IPS-NIHi7 (cell line): ENCODE results near the gene DNAJB13.

ENCODE experiments used
- DNase-seq: peaks from one replicate; pipeline ENCODE4 v3.0.0; 2012; ENCODE audit warnings: mixed read lengths; ENCODE audit errors: extremely low spot score

The DNAJB13 gene

GRCh38 chr11:73951797-73952196 is 971 bp downstream of the DNAJB13 start:
- no peak for DNase-seq

GRCh38 chr11:73956876-73957653 is 6.2 kb downstream of the DNAJB13 start:
- no peak for DNase-seq

DNA sequence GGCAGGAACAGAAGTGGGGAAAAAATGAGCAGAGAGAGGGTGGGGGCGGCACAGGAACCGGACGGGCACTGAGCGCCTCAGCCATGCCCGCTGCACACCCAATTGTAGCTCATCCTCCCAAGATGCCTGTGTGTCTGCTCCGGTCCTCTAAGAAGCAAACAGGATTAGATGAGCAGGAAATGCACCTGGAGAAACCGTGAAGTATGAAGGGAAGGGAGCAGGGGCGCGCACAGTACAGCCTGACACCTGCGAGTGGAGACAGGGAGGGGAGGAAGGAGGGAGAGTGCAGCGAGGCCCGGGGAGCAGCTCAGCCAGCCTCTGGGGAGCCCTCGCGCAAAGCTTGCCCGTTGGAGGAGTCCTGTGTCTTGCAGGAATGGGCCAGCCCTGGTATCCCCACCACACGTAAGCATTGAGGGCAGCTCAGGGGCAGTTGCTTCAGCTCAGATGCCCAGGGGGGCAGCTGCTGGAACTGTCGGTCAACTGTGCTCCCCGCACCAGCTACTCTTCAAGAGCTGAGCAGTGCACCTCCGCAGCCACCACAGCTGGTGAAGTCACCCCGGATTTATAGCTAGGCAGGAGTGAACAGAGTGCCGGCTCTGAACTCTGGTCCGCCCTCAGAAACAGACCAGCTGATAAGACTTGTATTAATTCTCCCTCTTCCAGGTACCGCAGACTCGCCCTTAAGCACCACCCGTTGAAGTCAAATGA is 7.0 kb downstream of the DNAJB13 start:
- DNase-seq = no peak

DNA sequence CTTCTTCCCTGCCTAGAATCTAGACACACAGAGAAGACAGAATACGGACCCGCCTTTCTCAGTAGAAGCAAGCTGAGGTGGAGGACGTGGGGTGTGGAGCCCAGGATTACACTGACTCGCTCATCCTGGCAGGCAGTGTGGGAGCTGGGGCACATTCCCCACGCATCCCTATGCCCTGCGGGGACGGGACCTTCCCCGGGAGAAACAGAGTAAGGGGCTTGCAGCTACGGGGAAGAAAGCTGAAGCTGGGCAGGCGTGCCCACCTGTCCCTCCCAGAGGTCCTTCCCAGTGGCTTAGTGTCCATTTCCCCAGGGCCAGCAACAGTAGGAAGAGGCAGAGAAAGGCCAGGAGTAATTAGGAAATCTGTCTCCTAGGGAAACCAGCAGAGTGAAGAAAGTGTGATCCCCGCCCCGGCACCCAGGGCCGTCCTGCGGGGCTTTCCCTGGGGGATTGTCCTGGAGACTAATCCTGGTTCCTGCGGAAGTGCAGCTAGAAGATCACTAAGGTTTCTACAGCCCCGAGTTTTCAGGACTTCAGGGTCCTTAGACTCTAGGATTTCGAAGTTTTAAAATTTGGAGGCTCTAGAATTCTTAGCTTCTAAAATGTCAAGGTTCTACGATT is 7.8 kb downstream of the DNAJB13 start:
- no peak for DNase-seq

DNA sequence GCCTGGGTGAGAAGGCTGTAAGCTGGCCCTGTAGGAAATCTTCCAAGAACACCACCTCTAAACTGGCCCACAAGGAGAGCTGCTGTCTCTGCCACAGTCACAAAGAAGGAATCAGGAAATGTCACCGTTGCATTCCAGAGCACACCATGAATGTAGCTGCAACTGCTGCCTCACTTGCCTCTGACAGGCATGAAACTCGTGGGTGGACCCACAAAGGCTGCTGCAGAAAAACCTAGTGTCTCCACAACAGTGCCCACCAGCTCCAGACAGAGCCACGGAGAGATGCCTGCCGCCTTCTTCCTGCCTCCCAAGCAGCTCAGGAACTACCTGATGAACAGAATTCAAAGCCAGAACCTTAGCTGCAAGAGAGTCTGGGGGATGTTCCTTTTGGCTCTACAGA is 10.5 kb downstream of the DNAJB13 start:
- no peak for DNase-seq

GRCh38 chr11:73962101-73962705 is 11.4 kb downstream of the DNAJB13 start:
- no peak for DNase-seq

DNA sequence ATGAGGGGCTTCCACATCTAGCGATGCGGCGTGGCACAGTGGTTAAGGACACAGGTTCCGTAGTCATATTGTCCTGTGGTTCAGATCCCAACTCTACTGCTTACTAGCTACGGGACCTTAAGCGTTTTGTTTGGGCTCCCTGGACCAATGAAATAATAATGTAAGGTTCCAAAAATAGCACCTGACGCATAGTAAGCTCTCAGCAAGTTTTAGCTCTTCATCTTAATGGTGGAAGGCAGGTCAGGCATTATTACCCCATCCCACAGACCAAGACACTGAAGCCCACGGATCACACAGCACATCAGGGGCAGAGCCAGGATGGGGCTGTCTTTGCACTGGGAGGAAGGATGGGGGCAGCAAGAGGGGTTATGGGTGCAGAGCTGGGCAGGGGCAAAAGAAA is 13.0 kb downstream of the DNAJB13 start:
- DNase-seq = no peak

GRCh38 chr11:73965076-73965763 is 14.4 kb downstream of the DNAJB13 start:
- no peak for DNase-seq

DNA sequence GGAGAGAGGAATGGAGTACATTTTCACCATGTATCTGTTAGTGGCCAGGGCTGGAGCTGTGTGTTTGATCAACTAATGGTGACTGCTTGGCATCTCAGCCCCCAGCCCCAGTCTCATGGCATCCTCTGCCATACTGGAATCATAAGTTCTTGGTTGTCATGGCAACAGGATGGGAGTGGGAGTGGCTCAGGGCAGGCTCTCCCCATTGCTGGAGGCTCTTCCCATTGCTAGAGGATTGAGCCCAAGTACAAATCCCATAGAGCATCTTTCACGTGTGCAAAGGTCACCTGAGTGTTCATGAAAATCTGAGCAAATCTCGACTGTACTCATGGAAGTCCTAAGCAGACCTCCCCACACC is 14.9 kb downstream of the DNAJB13 start:
- DNase-seq = no peak

DNA sequence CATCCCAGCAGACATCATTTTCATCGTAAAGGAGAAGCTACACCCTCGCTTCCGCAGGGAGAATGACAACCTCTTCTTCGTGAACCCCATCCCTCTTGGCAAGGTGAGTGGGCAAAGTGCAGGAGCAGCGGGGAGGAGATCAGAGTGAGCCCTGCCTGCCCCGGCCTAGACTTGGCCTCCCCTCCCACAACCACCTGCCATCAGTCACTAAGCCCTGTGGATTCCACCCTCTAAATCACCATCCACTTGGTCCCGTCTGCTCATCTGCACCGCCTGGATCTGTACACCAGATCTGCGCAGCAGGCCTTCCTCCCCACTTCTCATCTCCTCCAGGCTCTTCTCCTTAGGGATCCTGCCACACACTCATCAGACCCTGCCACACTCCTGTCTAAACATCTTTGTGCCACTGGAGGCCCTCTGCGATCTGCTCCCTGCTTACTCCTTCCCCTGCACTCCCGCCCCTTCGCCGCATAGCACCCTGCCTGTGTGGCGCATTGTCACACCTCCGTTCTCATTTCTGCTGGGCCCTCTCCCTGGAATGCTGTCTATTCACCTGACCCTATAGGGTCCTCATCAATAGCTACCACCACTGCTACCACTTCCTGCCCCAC is 17.6 kb downstream of the DNAJB13 start:
- no peak for DNase-seq

DNA sequence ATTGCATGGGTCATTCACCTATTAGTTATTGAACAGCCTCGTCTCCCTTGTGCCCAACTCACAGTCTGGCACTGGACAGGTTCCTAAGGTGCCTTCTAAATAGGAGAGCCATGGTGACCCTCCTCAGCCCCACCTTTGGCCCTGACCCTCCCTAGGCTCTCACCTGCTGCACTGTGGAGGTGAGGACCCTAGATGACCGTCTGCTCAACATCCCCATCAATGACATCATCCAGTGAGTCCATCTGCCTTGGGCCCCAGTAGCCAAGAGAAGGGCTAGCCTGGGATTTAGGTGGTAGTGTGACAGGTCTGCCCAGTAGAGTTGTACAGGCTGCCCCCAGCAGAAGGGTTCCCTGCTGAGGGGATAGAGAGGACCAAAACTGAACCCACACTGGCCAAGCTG is 18.3 kb downstream of the DNAJB13 start:
- no peak for DNase-seq

- DNase-seq = no peak
These were observed 19.4 kb downstream of the DNAJB13 start for GRCh38 chr11:73969991-73970800.

- no peak for DNase-seq
These were observed 20.4 kb downstream of the DNAJB13 start for GRCh38 chr11:73971175-73971719.

- DNase-seq = no peak
These were observed 21.4 kb downstream of the DNAJB13 start for GRCh38 chr11:73972187-73972586.

DNA sequence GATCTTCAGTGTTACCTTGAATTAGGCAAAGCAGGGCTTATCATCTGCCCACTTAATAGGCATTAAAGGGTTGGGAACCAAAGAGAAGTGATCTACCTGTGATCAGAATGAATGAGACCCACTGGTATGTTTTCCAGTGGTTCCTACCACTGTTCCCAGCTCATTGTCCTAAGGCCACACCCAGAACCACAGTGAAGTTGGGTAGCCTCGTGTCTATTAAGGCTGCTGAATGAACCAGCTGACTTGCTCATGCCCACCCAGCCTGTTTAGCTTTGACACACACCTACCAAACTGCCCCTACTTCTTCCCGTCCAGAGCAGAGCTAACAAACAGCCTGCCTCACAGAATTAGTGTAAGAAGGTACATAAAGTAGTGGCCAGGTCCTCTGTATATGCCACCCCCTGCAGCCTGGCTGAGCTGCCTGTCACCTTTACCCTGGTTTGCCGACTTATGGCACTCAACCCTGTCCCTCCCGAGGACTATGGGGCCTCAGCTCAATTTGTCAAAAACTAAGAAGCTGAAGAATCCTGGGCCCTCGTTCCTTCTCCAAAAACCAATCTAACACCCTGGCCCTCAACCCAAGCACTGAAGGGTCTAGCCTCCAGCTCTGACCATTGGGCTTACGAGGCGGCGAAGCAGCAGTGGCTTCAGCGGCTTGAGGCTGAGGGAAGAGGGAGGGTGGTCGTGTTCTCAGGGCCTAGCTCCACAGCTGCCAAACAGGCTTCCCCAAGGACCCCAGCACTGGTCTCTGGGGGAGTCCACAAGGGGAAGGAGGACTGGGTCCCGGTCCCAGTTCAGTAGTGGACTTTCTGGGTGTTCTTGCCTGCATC is 22.0 kb downstream of the DNAJB13 start:
- DNase-seq = no peak

DNA sequence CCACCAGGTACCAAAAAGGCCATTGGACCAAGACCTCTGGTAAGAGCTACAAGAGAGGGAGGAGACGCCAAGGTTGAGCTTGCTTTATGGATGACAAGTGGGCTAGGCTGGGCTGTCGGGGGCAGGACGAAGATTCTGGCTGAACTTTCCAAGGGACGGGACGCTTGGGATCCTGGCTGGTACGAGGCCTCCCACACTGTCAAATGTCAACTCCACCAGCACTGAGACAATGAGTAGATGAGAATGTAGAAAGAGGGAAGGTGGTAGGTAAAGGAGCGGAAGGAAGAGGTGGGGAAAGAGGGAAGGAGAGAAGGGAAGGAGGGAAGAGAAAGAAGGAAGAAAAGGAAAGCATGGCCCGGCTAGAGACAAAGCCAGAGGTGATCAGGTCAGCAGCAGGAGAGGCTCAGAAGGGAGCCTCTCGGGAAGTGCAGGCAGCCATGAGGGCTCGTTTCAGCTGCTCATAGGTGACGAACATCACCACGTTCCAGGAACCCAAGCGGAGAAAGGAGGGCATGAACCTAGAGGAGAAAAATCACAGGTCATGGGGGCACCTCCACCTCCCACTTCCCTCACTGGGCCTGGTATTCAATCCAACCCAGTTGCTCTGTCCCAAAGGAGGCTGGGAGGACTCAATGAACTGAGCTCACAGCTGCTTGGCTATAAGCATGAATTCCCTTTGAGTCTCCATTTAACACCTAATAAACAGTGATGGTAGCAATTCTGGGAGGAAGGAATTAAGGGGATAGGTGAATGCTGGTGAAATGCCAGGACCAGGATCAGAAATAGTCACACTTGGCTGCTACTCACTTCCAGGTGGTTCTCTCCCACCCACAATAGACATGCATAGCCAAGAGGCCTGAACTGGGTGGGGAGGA is 24.0 kb downstream of the DNAJB13 start:
- DNase-seq = no peak

DNA sequence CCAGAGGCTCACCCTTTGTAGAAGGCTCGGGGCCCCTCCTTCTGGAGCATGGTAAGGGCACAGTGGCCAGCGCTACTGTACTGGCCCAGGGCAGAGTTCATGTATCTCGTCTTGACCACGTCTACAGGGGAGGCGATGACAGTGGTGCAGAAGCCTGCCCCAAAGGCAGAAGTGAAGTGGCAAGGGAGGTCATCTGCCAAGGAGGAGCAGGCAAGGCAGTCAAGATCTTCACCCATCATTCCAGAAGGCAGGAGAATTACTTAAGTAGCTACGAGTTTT is 24.6 kb downstream of the DNAJB13 start:
- DNase-seq = no peak

DNA sequence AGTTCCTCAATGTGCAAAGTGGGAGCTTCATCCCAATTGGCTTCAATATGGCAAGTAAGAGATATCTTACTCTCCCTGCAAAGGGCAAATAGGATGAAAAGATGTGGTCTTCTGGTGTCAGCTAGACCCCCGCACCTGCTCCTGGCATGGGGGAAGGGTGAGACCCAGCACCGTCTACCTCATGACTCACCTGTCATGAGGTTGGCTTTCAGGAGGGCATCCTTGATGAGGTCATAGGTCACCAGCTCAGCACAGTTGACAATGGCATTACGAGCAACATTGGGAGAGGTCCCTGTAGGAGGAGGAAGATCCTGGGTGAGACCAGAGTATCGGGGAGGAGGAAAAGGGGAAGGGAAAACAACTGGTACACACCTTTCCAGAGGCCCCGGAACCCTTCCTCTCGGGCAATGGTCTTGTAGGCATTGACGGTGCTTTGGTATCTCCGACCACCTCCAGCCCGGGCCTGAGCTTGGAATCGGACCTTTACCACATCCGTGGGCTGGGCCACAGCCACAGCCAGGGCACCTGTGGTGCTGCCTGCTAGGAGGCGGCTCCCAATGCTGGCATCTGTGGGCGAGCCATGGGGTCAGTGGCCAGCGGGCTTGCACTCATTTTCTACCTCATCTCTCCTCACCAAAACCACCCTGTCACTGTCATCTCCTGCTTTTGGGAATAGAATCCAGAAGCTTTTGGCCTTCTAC is 25.8 kb downstream of the DNAJB13 start:
- no peak for DNase-seq
